Stimulated activated CD4-positive, alpha-beta T cell treated with anti-CD3 and anti-CD28 coated beads, Interleukin-2, amount 100 ng/mL, for 48 hours (primary cell): ENCODE results near the gene BCR.

ENCODE experiments used
- DNase-seq, 2 donors: peaks; one replicate each; pipeline ENCODE4 v3.0.0-alpha.2; 2020

Gene BCR

DNA sequence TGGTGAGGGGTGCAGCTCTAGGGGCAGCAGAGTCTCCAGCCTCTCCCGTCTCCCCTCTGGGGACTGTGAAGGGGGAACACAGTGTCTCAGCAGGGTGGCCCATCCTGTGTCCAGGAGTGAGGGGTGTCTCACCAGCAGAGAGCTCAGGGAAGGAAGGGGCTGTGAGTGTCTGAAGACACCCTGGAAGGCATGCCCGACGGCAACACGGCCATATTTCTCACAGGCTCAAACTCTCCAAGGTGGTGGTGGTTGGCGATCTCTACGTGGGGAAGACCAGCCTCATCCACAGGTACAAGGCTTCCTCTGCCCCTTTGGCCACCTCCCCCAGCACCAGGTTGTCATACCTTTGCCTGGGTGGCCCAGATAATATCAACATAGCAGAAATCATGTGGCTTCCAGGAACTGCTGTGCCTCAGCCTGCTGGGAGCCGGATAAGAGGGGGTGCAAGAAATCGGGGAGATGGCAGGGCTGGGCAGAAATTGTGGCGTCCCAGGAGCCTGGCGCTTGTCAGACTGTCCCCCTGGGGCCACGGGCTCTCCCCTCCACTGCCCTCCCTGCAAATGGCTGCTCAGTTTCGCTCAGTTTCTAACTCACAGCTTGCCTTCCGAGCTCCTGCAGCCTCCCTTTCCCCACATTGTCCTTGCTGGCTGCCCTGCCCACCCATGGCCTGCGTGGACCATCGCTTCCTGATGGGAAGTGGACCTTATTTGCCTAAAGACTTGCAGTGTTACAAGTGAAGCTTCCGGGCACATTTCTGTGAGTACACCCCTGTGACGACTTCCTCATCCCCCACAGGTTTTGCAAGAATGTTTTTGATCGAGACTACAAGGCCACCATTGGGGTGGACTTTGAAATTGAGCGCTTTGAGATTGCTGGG is 27.8 kb upstream of the BCR start:
- no peak for DNase-seq

DNA sequence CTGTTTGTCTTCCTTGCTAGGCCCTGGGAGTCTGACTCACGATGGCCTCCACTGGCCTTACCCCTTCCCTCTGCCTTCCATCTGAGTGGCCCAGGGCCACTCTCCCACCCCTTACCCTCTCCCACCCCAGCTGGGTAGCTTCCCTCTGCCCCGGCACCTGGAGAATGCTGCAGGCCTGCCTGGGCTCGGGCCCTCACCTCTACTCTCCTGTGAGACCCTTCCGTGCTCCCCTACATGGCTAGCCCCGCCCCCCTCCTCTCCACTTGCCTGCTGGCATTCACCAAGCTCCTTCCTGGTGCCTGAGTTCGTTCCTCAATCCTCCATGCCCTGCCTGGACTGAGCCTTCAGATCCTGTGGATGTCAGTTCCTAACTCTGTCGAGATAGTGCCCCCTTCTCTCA is 26.3 kb upstream of the BCR start:
- no peak for DNase-seq

DNA sequence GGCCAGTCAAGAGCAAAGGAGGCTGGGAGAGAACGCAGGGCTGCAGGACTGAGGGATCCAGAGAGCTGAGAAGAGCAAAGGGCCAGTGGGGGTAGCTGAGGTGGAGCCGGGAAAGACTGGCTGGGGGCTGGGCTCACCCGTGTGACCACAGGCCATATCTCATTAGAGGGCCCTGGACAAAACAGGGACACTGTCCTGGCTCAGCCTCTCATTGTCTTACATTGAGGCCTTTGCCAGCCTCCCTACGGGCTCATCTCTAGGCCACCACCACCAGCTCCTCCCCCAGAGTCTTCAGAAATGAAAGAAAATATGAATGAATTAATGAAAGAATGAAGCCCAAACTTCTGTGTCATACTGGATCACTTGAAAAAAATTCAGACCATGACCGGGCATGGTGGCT is 25.8 kb upstream of the BCR start:
- DNase-seq = no peak

DNA sequence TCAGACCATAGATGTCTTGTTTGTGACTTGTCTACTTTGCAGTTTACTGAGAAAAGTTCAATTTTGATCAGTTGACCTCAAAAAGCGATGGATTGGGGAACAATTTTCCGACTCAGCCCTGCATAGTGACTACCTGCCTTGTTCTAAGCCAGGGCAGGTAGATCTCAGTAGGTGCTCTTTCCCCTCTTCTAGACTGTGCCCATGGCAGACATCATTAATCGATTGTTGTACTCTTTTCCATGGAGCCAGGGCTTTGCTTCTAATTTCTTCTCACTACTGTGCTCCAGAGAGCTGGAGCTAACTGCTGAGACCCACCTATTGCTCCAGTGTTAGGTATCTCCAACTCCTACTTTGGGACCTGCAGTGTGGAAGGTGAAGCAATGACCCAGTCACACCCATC is 25.2 kb upstream of the BCR start:
- DNase-seq = no peak

DNA sequence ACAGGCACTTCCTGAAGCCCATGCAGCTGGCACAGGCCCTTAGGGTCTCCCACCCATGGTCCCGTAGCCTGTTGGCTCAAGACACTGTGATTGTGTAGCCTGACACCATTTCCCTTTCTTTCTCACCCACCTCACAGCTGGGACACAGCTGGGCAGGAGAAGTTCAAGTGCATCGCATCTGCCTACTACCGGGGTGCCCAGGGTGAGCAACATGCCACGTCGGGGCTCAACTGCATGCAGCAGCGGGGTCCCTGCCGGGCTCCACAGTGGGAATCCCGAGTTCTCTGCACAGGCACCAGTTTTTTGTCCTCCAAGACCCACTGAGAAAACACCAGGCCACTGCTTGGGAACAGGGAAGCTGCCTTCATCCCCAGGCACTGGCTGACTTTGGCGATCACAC is 24.5 kb upstream of the BCR start:
- no peak for DNase-seq

- DNase-seq = no peak
Measured at GRCh38 chr22:23156286-23156685, 24.0 kb upstream of the BCR start.

GRCh38 chr22:23157560-23158515 is 22.5 kb upstream of the BCR start:
- DNase-seq = no peak

DNA sequence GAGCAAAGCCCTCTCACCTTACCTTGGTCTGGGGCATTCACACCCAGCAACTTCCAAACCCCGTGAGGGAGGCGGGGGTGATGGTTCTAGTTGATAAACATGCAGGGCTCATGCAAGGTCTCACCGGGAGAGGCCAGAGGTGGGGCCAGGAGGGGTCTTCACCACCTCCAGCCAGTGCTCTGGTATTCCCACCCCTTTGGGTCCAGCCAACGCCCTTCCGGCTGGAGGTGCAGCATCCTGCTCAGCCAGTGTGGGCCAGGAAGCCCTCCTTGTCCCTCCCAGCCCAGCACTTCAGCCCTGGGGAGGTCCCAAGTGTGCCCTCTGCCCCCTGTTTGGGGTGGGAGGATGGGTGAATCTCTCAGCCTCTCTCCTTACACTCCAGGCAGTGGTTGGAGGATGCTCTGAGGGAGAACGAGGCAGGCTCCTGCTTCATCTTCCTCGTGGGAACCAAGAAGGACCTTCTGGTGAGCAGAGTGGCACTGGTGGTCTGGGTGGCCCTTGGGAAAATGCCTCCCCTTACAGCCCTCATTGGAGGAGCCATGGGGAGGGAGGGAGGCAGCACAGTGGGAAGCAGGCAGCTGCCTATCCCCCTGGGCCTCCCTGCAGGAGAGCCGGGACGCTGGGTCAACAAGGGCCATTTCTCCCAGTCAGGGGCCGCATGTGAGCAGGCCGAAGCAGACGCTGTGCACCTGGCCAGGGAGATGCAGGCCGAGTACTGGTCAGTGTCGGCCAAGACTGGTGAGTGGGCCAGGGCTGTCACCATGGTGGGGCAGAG is 21.6 kb upstream of the BCR start:
- DNase-seq = no peak

DNA sequence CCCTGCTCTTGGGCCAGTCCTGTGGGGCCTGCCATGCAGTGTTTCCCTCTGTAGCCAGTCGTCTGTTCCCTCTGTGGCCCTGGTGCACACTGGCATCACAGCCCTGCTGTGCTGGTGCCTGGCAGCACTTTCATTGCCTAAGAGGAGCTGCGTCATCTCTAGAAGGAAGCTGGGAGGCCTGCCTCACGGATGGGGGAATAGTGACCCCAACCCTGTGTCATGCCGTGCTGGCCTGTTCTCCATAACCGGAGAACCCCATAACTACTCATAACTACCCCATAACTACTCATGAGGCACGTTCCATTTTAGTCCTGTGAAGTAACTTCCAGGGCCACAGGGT is 21.0 kb upstream of the BCR start:
- no peak for DNase-seq

DNA sequence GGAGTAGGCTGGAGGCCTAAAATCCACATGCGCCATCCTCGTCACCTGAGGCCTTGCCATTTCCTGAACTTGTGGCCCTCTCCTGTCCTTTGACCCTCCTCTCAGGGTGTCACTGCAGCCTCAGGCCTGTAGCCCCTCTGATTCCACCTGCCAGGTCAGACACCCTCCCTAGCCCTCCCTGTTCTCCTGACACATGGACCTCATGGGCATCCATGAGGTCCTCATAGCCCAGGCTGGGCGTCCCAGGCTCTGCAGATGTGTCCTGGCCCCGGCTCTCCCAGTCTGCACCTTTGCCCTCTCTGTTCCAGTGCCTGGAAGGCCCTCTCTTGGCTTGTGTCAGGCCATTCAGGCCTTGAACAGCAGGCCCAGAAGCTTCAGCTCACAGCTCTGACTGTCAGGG is 19.3 kb upstream of the BCR start:
- no peak for DNase-seq

DNA sequence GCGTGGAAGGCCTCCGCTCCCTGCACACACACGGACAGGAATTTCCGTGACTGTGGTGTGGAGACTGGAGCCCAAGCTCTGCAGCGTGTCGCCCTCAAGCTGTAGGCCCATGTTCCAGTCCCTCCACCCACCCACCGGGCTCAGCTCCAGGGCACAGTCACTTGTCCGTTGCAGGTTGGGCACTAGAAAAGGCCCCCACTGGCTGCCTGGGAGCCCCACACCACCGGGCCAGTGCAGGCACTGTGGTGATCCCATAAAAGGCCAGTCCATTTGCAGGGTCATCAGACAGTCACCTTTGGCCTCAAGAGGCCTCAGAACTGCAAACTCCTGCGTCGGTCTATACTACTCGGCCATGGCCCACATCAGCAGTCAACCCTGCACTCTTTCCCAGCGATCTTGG is 18.7 kb upstream of the BCR start:
- DNase-seq = no peak

DNA sequence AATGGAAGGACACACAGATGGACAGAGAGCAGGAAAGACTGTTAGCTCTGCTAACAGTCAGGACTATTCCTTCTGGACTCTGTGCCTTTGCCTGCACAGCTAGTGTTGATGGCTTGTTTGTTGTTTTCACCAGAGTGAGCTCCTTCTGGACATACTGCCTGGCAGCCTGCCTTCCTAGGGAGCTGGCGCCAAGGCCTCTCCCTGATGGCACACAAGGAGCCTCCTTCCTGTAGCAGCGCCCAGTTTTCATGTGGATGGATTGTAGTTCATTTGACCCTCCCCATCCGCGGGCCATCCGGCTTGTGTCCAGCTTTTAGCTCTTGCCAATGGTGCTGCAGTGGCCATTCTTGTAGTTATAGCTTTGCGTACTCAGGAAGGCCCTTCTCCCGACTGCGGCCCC is 16.6 kb upstream of the BCR start:
- no peak for DNase-seq

GRCh38 chr22:23164091-23164490 is 16.2 kb upstream of the BCR start:
- DNase-seq = no peak

DNA sequence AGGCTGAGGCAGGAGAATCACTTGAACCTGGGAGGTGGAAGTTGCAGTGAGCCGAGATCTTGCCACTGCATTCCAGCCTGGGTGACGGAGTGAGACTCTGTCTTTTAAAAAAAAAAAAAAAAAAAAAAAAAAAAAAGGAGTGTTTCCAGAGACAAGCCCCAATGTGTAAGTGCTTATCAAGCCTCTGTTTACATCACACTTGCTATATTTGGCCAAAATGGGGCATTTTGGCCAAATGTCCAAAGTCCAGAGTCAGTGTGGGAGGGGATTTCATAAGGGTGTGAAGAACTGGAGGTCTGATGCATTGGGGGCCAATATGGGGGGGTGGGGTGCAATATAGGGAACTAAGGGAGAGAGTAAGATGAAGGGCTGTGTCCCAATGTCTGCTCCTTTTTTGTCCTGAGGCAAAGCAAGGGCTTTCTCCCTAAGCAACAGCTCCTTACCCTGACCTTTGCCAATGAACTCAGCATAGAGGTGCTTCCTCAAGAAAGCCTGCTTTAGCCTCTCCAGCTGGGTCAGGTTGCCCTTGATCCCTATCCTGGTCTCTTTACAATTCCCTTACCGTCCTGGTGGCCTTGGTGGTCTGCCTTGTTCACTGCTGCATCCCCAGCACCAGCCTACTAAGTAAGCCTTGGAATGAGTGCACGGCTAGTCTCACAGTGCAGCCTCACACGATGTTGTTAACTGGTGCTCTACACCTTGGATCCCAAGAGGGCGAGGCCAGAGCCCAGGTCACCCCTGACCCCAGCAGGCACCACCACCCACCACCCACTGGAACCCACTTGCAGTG is 14.1 kb upstream of the BCR start:
- DNase-seq = no peak

- no peak for DNase-seq
Measured at GRCh38 chr22:23166841-23167616, 13.3 kb upstream of the BCR start.

- no peak for DNase-seq
Measured at GRCh38 chr22:23168391-23169042, 11.8 kb upstream of the BCR start.

- DNase-seq = no peak
Measured at GRCh38 chr22:23169043-23169406, 11.3 kb upstream of the BCR start.

GRCh38 chr22:23175817-23176644 is 4.3 kb upstream of the BCR start:
- no peak for DNase-seq

- no peak for DNase-seq
Measured at GRCh38 chr22:23176645-23177027, 3.7 kb upstream of the BCR start.

GRCh38 chr22:23177197-23177596 is 3.1 kb upstream of the BCR start:
- no peak for DNase-seq
